ENCODE measurements around the gene IQGAP1. TPM values are rescaled to one million over a fixed set of nuclear protein-coding genes. Genes with fewer than 3 reads are reported as not detected.
"Not testable (repeated sequence)": the region's sequence is repeated elsewhere in the genome, so short reads cannot be mapped to it uniquely, and the experiment has no call there.

The IQGAP1 gene
- total and polyA plus RNA-seq, 2 donors from 2014 or later: 70.0 to 218 TPM

DNA sequence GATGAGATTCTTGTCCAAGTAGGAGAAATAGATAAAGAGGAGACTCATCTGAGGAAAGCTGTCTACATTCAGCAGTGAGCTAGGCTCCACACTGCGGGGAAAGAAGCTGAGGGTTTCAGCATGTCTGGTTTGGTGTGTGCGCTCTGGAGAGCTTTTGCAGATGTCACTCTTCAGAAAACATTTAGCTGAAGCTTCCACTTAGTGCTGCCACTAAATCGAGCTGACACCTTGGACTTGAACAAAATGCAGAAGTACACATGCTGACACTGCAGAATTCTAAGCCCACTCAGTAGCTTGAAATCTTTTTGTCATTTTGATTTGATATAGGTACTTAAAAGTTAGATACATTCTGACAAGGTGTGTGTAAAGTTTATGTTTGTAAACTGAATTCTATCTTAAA lies 109.3 kb downstream of the IQGAP1 start:
- Histone ChIP-seq H3K4me3 (ENCODE audit: low read length in 3 of 3) (no peak overlapping the region), H3K9me3 (ENCODE audit: control insufficient read depth in 2 of 3, insufficient read depth in 1 of 3, low read length in 3 of 3) (no peaks in the 10 kb centered on the region), H3K27ac (ENCODE audit: low read depth in 2 of 2, low read length in 2 of 2) (no peak overlapping the region), H3K36me3 (ENCODE audit: control insufficient read depth in 2 of 3, insufficient read depth in 3 of 3, low read length in 3 of 3) (peaks cover 4 to 63% (median 35%) of the 10 kb centered on the region in 3 donors), H3K9ac (ENCODE audit: low read length in 3 of 3) (no peak overlapping the region), H3K4me1 (ENCODE audit: control insufficient read depth in 2 of 3, insufficient read depth in 2 of 3, low read depth in 1 of 3, low read length in 3 of 3) (no peaks in the 10 kb centered on the region), H3K27me3 (ENCODE audit: control insufficient read depth, insufficient read depth, low read length) (no peaks in the 10 kb centered on the region)
- intact Hi-C loops (cut with DNase I): no loop called here
- FAIRE-seq (no peak), DNase-seq (peak in 1 of 5 donors; percentile 9)
- TF ChIP-seq, protein P1, sequence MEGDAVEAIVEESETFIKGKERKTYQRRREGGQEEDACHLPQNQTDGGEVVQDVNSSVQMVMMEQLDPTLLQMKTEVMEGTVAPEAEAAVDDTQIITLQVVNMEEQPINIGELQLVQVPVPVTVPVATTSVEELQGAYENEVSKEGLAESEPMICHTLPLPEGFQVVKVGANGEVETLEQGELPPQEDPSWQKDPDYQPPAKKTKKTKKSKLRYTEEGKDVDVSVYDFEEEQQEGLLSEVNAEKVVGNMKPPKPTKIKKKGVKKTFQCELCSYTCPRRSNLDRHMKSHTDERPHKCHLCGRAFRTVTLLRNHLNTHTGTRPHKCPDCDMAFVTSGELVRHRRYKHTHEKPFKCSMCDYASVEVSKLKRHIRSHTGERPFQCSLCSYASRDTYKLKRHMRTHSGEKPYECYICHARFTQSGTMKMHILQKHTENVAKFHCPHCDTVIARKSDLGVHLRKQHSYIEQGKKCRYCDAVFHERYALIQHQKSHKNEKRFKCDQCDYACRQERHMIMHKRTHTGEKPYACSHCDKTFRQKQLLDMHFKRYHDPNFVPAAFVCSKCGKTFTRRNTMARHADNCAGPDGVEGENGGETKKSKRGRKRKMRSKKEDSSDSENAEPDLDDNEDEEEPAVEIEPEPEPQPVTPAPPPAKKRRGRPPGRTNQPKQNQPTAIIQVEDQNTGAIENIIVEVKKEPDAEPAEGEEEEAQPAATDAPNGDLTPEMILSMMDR (IDR thresholded peaks at IDR 0.05; ENCODE audit: borderline replicate concordance, extremely low read depth, insufficient read depth): no peak

DNA sequence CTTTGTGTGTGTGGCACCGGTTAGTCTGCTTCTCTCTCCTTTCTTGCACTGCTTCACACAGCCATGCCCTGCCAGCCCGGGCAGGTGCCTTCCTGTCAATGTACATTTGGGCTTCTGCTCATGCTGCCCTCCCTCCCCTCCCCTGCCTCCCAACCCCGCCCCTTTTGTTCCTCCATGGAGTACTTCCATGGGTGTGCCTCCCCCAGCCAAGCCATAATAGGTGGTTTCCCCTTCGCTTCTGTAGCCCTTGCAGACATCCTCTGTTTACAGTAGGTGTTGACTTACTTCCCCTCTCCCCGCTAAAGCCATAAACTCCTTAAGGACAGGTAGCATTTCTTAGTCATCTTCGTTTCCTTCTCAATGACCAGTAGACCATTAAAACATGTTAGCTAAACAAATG lies 109.9 kb downstream of the IQGAP1 start:
- DNase-seq (peak in 3 of 5 donors; percentile 15 to 30 (median 21)), FAIRE-seq (no peak)
- Histone ChIP-seq H3K27ac (ENCODE audit: low read depth in 2 of 2, low read length in 2 of 2) (no peak overlapping the region), H3K4me1 (ENCODE audit: control insufficient read depth in 2 of 3, insufficient read depth in 2 of 3, low read depth in 1 of 3, low read length in 3 of 3) (no peaks in the 10 kb centered on the region), H3K4me3 (ENCODE audit: low read length in 3 of 3) (no peak overlapping the region), H3K36me3 (ENCODE audit: control insufficient read depth in 2 of 3, insufficient read depth in 3 of 3, low read length in 3 of 3) (peaks cover 4 to 59% (median 32%) of the 10 kb centered on the region in 3 donors), H3K27me3 (ENCODE audit: control insufficient read depth, insufficient read depth, low read length) (no peaks in the 10 kb centered on the region), H3K9me3 (ENCODE audit: control insufficient read depth in 2 of 3, insufficient read depth in 1 of 3, low read length in 3 of 3) (no peaks in the 10 kb centered on the region), H3K9ac (ENCODE audit: low read length in 3 of 3) (no peak overlapping the region)
- intact Hi-C loops (cut with DNase I): no loop called here
- TF ChIP-seq, protein P1 (IDR thresholded peaks at IDR 0.05; ENCODE audit: borderline replicate concordance, extremely low read depth, insufficient read depth): no peak

DNA sequence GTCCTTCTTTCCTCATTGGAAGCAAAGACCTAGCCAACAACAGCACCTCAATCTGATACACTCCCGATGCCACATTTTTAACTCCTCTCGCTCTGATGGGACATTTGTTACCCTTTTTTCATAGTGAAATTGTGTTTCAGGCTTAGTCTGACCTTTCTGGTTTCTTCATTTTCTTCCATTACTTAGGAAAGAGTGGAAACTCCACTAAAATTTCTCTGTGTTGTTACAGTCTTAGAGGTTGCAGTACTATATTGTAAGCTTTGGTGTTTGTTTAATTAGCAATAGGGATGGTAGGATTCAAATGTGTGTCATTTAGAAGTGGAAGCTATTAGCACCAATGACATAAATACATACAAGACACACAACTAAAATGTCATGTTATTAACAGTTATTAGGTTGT lies 112.1 kb downstream of the IQGAP1 start:
- Histone ChIP-seq H3K27ac (ENCODE audit: low read depth in 2 of 2, low read length in 2 of 2) (no peak overlapping the region), H3K4me1 (ENCODE audit: control insufficient read depth in 2 of 3, insufficient read depth in 2 of 3, low read depth in 1 of 3, low read length in 3 of 3) (no peaks in the 10 kb centered on the region), H3K27me3 (ENCODE audit: control insufficient read depth, insufficient read depth, low read length) (no peaks in the 10 kb centered on the region), H3K36me3 (ENCODE audit: control insufficient read depth in 2 of 3, insufficient read depth in 3 of 3, low read length in 3 of 3) (peaks cover 4 to 44% (median 19%) of the 10 kb centered on the region in 3 donors), H3K4me3 (ENCODE audit: low read length in 3 of 3) (no peak overlapping the region), H3K9me3 (ENCODE audit: control insufficient read depth in 2 of 3, insufficient read depth in 1 of 3, low read length in 3 of 3) (no peaks in the 10 kb centered on the region), H3K9ac (ENCODE audit: low read length in 3 of 3) (no peak overlapping the region)
- TF ChIP-seq, protein P1 (IDR thresholded peaks at IDR 0.05; ENCODE audit: borderline replicate concordance, extremely low read depth, insufficient read depth): no peak
- intact Hi-C loops (cut with DNase I): no loop called here
- no peak for FAIRE-seq
- no peak for DNase-seq

DNA sequence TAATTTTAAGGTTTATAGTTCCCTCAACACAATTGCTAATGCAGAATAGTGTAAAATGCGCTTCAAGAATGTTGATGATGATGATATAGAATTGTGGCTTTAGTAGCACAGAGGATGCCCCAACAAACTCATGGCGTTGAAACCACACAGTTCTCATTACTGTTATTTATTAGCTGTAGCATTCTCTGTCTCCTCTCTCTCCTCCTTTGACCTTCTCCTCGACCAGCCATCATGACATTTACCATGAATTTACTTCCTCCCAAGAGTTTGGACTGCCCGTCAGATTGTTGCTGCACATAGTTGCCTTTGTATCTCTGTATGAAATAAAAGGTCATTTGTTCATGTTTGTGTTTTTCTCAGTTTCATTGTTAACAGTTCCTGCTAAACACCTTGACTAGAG lies 113.9 kb downstream of the IQGAP1 start:
- FAIRE-seq: no peak
- H3K4me3 ChIP-seq (ENCODE audit: low read length in 3 of 3): no peak overlapping the region
- TF ChIP-seq, protein P1 (IDR thresholded peaks at IDR 0.05; ENCODE audit: borderline replicate concordance, extremely low read depth, insufficient read depth): no peak
- H3K27ac ChIP-seq (ENCODE audit: low read depth in 2 of 2, low read length in 2 of 2): no peak overlapping the region
- no peaks in the 10 kb centered on the region for H3K27me3 ChIP-seq (ENCODE audit: control insufficient read depth, insufficient read depth, low read length)
- intact Hi-C loops (cut with DNase I): no loop called here
- no peak overlapping the region for H3K9ac ChIP-seq (ENCODE audit: low read length in 3 of 3)
- peaks cover 4 to 40% (median 15%) of the 10 kb centered on the region in 3 donors for H3K36me3 ChIP-seq (ENCODE audit: control insufficient read depth in 2 of 3, insufficient read depth in 3 of 3, low read length in 3 of 3)
- DNase-seq: no peak
- H3K9me3 ChIP-seq (ENCODE audit: control insufficient read depth in 2 of 3, insufficient read depth in 1 of 3, low read length in 3 of 3): no peaks in the 10 kb centered on the region
- H3K4me1 ChIP-seq (ENCODE audit: control insufficient read depth in 2 of 3, insufficient read depth in 2 of 3, low read depth in 1 of 3, low read length in 3 of 3): no peaks in the 10 kb centered on the region

DNA sequence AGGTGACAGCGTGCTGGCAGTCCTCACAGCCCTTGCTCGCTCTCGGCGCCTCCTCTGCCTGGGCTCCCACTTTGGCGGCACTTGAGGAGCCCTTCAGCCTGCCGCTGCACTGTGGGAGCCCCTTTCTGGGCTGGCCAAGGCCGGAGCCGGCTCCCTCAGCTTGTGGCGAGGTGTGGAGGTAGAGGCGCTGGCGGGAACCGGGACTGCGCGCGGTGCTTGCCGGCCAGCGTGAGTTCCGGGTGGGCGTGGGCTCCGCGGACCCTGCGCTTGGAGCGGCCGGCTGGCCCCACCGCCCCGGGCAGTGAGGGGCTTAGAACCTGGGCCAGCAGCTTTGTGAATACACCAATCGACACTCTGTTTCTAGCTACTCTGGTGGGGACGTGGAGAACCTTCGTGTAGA lies 122.7 kb downstream of the IQGAP1 start:
- H3K27ac ChIP-seq (ENCODE audit: low read depth in 2 of 2, low read length in 2 of 2); H3K4me1 ChIP-seq (ENCODE audit: control insufficient read depth in 2 of 3, insufficient read depth in 2 of 3, low read depth in 1 of 3, low read length in 3 of 3); intact Hi-C loops (cut with DNase I); H3K9me3 ChIP-seq (ENCODE audit: control insufficient read depth in 2 of 3, insufficient read depth in 1 of 3, low read length in 3 of 3); DNase-seq; H3K27me3 ChIP-seq (ENCODE audit: control insufficient read depth, insufficient read depth, low read length); H3K36me3 ChIP-seq (ENCODE audit: control insufficient read depth in 2 of 3, insufficient read depth in 3 of 3, low read length in 3 of 3); FAIRE-seq; H3K4me3 ChIP-seq (ENCODE audit: low read length in 3 of 3); H3K9ac ChIP-seq (ENCODE audit: low read length in 3 of 3): not testable (repeated sequence)
